HG03565 (cell line): ENCODE data around the gene DAAM1.
A peak's percentile ranks its signal among the peaks of the same experiment; 100 is the strongest.

Experiments used
- ATAC-seq: cut with Tn5 transposase; IDR thresholded peaks from one replicate; pipeline ENCODE4 v1.9.1; 2021; ENCODE audit warnings: mild to moderate bottlenecking, moderate library complexity; ENCODE audit not compliant: unreplicated experiment

DAAM1 gene

DNA sequence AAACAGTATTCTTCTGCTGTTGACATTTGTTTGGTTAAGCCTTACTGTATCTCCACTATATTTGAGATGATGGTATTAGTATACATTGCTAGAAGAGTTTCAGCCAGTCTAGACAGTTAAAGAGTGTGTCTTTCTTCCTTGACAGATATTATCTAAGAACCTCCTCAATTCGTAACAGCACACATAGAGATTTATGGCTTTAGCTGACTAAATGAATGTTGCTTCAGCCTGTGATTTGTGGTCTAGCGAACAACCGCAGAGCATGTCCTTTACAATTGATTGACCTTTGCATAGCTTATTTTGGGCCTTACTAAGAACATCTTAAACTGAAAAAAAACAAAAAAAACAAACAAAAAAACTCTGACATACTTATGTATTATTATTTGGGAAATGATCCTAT, 122.2 kb downstream of the DAAM1 start:
- ATAC-seq = no peak

GRCh38 chr14:59311723-59312122, 123.3 kb downstream of the DAAM1 start:
- ATAC-seq = no peak

GRCh38 chr14:59313144-59313651, 124.7 kb downstream of the DAAM1 start:
- peak; percentile 46 for ATAC-seq

DNA sequence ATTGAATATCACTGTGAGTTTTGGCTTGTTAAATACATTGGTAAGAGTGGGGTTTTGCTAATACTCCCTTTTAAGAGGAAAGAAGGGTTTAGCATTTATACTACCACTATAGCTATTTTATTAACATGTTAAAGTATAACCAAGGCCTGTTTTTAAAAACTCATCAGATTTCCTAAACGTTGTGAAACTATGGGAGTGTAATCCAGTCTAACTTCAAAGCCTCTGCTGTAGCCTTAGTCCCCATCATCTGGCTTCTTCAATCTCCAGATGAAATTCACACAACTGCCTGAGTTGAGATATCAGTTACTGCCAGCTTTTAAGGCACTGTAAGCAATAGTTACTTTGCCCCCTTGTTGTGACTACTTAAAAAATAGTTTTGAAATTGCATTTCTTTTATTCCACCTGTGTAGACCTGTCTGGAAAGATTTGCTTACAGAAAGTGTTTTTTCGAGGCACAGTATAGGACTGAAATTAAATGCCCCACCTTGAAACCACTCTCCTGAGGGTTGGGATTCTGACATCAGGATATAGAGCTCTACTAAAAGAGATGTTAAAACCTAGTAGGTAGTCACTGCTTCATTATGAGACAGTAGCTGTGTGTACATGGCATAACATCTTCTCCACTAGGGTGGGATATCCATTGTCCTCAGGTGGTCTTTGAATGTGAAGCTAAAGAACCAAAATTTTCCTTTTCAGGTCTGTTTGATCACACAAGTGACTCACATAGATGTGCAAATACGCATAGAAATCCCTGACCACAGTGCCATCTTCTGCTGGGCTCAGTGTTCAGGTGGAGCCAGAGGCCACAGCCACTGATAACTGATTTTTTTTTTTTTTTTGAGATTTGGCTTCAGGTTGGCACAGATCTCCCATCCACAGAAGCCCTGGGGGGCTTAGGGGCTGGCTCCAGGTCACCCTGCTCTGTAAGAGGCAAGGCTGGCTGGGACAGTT, 125.5 kb downstream of the DAAM1 start:
- ATAC-seq = no peak

DNA sequence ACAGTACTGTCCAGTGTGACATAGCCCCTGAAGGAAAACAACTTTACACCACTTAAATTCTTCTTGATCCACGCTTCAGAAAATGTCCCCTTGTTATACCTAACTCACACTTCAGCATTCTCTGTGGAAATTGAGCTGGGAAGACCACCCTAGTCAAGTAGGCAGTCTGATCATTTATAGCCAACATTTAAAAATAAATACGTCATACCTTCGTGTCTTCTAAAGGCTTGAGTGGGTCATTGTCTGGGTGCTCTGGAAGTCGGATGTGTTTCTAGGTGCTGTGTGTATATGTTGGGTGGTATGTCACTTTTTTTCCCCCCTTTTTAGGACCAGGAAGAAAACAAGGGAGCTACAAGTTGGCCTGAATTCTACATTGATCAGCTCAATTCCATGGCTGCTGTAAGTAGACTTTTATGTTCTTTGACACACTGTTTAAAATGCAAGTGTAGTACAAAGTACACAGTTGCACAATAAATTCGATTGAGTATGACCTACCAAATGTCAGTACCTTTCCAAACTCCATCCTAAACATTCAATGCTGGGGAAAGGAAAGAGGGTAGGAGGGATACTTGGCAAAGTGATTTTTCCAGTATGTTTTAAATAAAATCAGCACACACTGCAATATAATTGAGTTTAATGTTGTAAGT, 126.6 kb downstream of the DAAM1 start:
- ATAC-seq = no peak

GRCh38 chr14:59316151-59316830, 127.8 kb downstream of the DAAM1 start:
- ATAC-seq = no peak

GRCh38 chr14:59317346-59317745, 128.9 kb downstream of the DAAM1 start:
- ATAC-seq = no peak

- ATAC-seq = no peak
Observed at GRCh38 chr14:59317798-59318505, 129.5 kb downstream of the DAAM1 start.

DNA sequence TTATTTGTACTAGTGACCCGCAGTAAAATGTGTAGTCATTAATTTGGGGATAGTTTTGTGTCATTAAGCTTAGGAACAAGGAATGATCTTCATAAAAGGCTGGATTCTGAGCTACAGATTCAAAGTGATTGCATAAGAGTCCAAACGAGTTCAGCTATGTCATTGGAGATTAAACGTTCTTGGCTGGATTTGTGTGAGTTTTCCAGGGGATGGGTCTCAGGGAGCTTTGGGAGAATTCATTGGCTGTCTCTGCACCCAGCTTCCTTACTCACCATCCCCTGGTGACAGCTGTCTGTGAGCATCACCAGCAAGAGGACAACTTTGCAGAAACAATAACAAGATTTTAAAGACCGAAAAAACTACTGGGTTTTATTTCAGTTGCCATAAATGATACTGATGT, 130.4 kb downstream of the DAAM1 start:
- ATAC-seq = no peak

GRCh38 chr14:59320361-59320760, 131.9 kb downstream of the DAAM1 start:
- ATAC-seq = no peak

- ATAC-seq = no peak
Observed at GRCh38 chr14:59320763-59321625, 132.5 kb downstream of the DAAM1 start.

GRCh38 chr14:59321626-59321949, 133.1 kb downstream of the DAAM1 start:
- no peak for ATAC-seq

DNA sequence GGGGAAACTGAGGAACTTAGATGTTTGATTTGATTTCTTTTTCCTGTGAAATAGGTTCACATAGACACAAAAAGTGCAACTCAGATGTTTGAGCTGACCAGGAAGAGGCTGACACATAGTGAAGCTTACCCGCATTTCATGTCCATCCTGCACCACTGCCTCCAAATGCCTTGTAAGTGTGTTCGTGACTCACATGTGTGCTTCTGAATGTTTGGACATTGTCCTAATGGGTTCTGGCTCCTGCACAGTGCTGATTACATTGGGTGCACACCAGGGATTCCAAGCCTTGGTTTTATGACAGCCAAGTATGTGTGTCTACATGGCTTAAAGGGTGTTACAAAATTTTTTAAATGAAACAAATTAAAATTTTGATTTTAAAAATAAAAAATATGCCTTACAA, 137.4 kb downstream of the DAAM1 start:
- ATAC-seq = no peak

DNA sequence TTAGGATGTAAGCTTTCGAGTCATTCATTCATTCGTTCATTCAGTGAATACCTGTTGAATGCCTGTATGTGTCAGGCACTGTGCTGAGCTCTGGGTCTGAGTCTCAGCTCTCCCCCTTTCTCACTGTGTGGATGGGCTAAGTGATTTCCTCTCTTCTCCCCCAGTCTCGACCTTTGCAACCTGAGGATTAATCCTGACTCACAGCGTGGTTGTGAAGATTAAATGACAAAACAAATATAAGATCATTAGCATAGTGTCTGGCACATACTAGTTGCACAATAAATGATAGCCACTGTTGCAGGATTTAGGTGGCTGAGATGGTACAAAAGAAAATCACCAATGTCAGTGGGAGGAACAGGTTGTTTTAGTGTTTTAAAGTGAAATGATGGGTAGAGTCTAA, 140.0 kb downstream of the DAAM1 start:
- ATAC-seq = no peak

GRCh38 chr14:59330455-59330854, 142.0 kb downstream of the DAAM1 start:
- ATAC-seq = no peak

GRCh38 chr14:59331217-59331616, 142.8 kb downstream of the DAAM1 start:
- ATAC-seq = no peak

GRCh38 chr14:59332727-59333126, 144.3 kb downstream of the DAAM1 start:
- no peak for ATAC-seq

DNA sequence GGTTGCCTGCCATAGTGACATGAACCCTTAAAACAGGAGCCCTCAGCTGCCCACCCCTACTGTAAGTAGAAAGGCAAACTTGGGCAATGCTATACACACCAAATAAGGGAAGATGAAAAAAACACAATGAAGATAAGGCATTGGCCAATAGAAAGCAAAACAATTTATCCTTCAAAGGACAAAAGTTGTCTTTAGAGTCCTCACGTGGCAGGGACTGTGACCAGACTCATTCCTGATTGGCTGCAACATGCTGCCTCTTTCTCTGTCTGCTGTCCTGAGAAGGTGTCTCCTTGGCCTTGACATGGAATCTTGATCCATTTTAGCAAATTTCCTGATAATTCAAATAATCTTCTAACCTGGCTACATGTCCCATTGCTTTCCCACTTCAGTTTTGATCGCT, 144.8 kb downstream of the DAAM1 start:
- ATAC-seq = no peak

DNA sequence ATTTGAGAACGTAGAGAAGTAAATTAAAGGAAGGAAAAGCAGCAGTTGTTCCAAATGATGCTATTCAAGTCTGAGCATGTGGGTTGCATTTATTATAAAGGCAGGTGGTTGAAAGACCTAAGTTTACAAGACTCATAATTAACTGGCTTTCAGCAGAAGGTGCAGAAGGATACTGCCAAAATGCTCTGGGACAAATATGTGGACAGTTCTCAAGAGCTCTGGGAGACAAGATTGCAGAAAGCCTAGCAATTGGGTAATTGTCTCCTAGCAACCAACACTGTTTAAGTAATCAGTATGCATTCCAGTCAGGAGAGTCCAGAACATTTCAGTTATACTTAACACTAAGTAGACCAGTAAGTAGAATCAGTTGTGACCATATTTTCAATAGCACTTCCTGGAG, 145.2 kb downstream of the DAAM1 start:
- ATAC-seq = no peak

DNA sequence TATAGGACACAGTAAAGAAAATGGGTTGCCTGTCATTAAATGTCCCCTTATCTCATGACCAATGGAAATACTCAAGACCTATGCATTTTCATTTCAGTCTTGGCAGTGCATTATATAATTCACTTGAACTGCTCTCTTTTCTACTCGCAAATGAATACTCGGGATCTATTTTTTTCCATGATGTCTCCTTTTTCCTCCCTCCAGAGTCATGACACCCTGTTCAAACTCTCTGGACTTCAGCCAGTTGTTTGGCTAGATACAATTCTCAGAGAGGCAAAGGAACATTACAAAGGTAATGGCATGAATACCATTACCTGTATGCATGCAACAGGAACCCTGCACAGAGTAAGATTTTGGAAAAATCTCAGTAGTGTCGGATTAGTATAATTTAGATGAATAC, 145.8 kb downstream of the DAAM1 start:
- no peak for ATAC-seq
